HepG2 (cell line): ENCODE measurements around the gene TMEM19. TPM values are rescaled to one million over a fixed set of nuclear protein-coding genes. Genes with fewer than 3 reads are reported as not detected.

Source experiments
- CCDC6 ChIP-seq: sonication (generic); formaldehyde crosslinking; IDR thresholded peaks from 2 replicates; pipeline ENCODE4 v1.8.1; 2022; ENCODE audit warnings: mild to moderate bottlenecking, missing genetic modification reagents, moderate library complexity
- KLF12 ChIP-seq: sonication (generic); formaldehyde crosslinking; IDR thresholded peaks from 2 replicates; pipeline ENCODE4 v1.4.0; 2020; ENCODE audit warnings: missing genetic modification reagents, borderline replicate concordance
- MBNL3 ChIP-seq: fragments of 250-450 bp; sonication (Bioruptor Pico); conservative IDR thresholded peaks from 2 replicates; pipeline ENCODE4 v1.8.0; 2022; ENCODE audit warnings: mild to moderate bottlenecking, inconsistent platforms
- MLLT10 ChIP-seq: sonication (generic); formaldehyde crosslinking; IDR thresholded peaks from 2 replicates; pipeline ENCODE4 v1.4.0; 2020; ENCODE audit warnings: missing genetic modification reagents
- MYC ChIP-seq: sonication (generic); formaldehyde crosslinking; IDR thresholded peaks from 2 replicates; pipeline ENCODE4 v1.9.0; 2021; ENCODE audit warnings: missing genetic modification reagents, borderline replicate concordance
- NFE2L1 ChIP-seq: sonication (generic); formaldehyde crosslinking; IDR thresholded peaks from 2 replicates; pipeline ENCODE4 v1.4.0; 2020; ENCODE audit warnings: missing genetic modification reagents, mild to moderate bottlenecking, borderline replicate concordance
- PITX1 ChIP-seq: sonication (generic); formaldehyde crosslinking; IDR thresholded peaks from 2 replicates; pipeline ENCODE4 v1.5.1; 2020; ENCODE audit warnings: mild to moderate bottlenecking, missing genetic modification reagents
- RARA ChIP-seq: IDR thresholded peaks from 2 replicates; pipeline ENCODE4 v1.6.1; 2016; ENCODE audit warnings: missing genetic modification reagents, missing compliant biosample characterization
- RFXANK ChIP-seq: IDR thresholded peaks from 2 replicates; pipeline ENCODE4 v1.6.1; 2016
- SMARCC2 ChIP-seq: fragments of 450-650 bp; IDR thresholded peaks from 2 replicates; pipeline ENCODE4 v1.6.1; 2017; ENCODE audit warnings: antibody characterized with exemption, mild to moderate bottlenecking
- SP4 ChIP-seq: sonication (generic); formaldehyde crosslinking; IDR thresholded peaks from 2 replicates; pipeline ENCODE4 v1.8.1; 2023; ENCODE audit warnings: mild to moderate bottlenecking, missing genetic modification reagents
- TARDBP ChIP-seq: sonication (generic); formaldehyde crosslinking; IDR thresholded peaks from 2 replicates; pipeline ENCODE4 v1.8.0; 2022; ENCODE audit warnings: mild to moderate bottlenecking, missing genetic modification reagents
- THAP11 ChIP-seq: IDR thresholded peaks from 2 replicates; pipeline ENCODE4 v1.6.1; 2016; ENCODE audit warnings: missing biosample characterization, missing genetic modification reagents
- TMF1 ChIP-seq: sonication (generic); formaldehyde crosslinking; IDR thresholded peaks from 2 replicates; pipeline ENCODE4 v1.8.1; 2022; ENCODE audit warnings: low read depth, missing genetic modification reagents
- ZFYVE20 ChIP-seq: sonication (generic); formaldehyde crosslinking; IDR thresholded peaks from 2 replicates; pipeline ENCODE4 v1.8.0; 2023; ENCODE audit warnings: low read depth, mild to moderate bottlenecking, moderate library complexity, missing genetic modification reagents, borderline replicate concordance
- ZKSCAN8 ChIP-seq: IDR thresholded peaks from 2 replicates; pipeline ENCODE4 v1.6.1; 2016; ENCODE audit warnings: borderline replicate concordance, missing genetic modification reagents, missing compliant biosample characterization
- ZMAT3 ChIP-seq: sonication (generic); formaldehyde crosslinking; conservative IDR thresholded peaks from 2 replicates; pipeline ENCODE4 v1.7.0; 2021; ENCODE audit warnings: missing genetic modification reagents
- ZNF329 ChIP-seq: sonication (generic); formaldehyde crosslinking; IDR thresholded peaks from 2 replicates; pipeline ENCODE4 v1.9.0; 2021; ENCODE audit warnings: low read depth, mild to moderate bottlenecking, missing genetic modification reagents
- ZNF343 ChIP-seq: sonication (generic); formaldehyde crosslinking; IDR thresholded peaks from 2 replicates; pipeline ENCODE4 v1.4.0; 2020; ENCODE audit warnings: mild to moderate bottlenecking, missing genetic modification reagents
- ZNF382 ChIP-seq: sonication (generic); formaldehyde crosslinking; IDR thresholded peaks from 2 replicates; pipeline ENCODE4 v1.5.0; 2020; ENCODE audit warnings: missing genetic modification reagents, mild to moderate bottlenecking, borderline replicate concordance
- ZNF501 ChIP-seq: sonication (generic); formaldehyde crosslinking; IDR thresholded peaks from 2 replicates; pipeline ENCODE4 v1.5.1; 2020; ENCODE audit warnings: mild to moderate bottlenecking, moderate library complexity, missing genetic modification reagents
- ZNF564 ChIP-seq: sonication (generic); formaldehyde crosslinking; IDR thresholded peaks from 2 replicates; pipeline ENCODE4 v1.8.1; 2023; ENCODE audit warnings: mild to moderate bottlenecking, missing genetic modification reagents
- polyA plus RNA-seq, 8 experiments: library from polyadenylated mRNA; depleted of rRNA in 3 of 8; stranded (reverse) in 7 of 8; unstranded in 1 of 8; fragments of >200 nt; fragmentation: Illumina TruSeq in 4 of 8; extraction: Trizol in 4 of 8; gene quantifications; 2 replicates each; pipeline versions ENCODE4 v1.2.1 to v1.2.3, GENCODE V29; 2011 to 2016; ENCODE audit warnings: low read depth in 4 of 8, missing spikeins in 1 of 8, mixed read lengths in 1 of 8; ENCODE audit not compliant: insufficient read depth in 1 of 8
- total RNA-seq, 5 experiments: library from RNA; depleted of rRNA; stranded (reverse); fragments of >200 nt; fragmentation: Illumina TruSeq; extraction: Trizol; gene quantifications; 2 replicates each; pipeline ENCODE4 v1.2.3, GENCODE V29; 2016; ENCODE audit warnings: low read depth in 1 of 5
- TF ChIP-seq, protein P1 (sequence below): sonication (generic); formaldehyde crosslinking; IDR thresholded peaks from 2 replicates; pipeline ENCODE4 v1.5.0; 2020; ENCODE audit warnings: missing genetic modification reagents
- TF ChIP-seq, protein P2 (sequence below): sonication (generic); formaldehyde crosslinking; conservative IDR thresholded peaks from 2 replicates; pipeline ENCODE4 v1.4.0; 2020; ENCODE audit warnings: mild to moderate bottlenecking, missing genetic modification reagents, moderate library complexity
- TF ChIP-seq, protein P3 (sequence below): sonication (generic); formaldehyde crosslinking; IDR thresholded peaks from 2 replicates; pipeline ENCODE4 v1.5.1; 2020; ENCODE audit warnings: missing genetic modification reagents, mild to moderate bottlenecking, borderline replicate concordance

Gene TMEM19
- total and polyA plus RNA-seq, 2 of the 13 experiments (the other 11 are each of a cell fraction or from before 2014, with no cell fraction given) = 16.9 to 22.5 TPM

DNA sequence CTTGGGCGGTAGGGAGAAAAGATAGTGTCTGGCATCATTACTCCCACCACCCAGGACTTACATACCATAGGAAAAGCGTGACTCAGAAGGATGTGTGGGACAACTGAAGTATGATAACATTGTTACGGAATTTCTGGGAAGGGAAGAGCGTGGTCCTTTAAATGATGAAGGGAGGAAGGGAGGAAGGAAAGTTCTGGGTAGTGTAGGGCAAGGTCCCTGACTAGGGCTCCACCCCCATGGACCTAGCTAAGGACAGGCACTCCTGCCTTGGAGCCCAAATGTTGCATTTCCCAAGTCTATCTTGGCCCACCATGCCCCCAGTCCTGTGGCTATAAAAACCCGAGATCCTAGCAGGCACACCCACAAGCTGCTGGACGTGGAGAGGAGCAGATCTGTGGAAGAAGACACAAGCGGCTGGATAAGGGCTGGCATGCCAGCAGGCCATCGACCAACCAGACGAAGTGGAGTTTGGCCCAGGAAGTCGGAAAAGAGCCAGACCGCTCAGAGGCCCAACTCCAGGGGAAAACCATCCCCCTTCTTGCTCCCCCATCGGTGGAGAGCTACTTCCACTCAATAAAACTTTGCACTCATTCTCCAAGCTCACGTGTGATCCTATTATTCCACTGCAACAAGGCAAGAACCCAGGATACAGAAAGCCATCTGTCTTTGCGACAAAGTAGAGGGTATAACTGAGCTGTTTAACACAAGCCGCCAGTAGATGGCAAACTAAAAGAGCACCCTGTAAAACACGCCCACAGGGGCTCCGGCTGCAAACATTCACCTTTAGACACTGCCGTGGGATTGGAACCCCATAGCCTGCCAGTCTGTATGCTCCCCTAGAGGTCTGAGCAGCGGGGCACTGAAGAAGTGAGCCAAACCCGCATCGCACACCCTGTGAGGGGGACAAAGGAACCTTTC, 45.8 kb downstream of the TMEM19 start (continued):
- TF ChIP-seq MYC (CRISPR knock-in tag) = no peak
- no peak for TF ChIP-seq RFXANK (CRISPR knock-in tag)
- TF ChIP-seq ZMAT3 (CRISPR knock-in tag) = no peak; the same call in 1 of the 2 replicates
- TF ChIP-seq, protein P1, sequence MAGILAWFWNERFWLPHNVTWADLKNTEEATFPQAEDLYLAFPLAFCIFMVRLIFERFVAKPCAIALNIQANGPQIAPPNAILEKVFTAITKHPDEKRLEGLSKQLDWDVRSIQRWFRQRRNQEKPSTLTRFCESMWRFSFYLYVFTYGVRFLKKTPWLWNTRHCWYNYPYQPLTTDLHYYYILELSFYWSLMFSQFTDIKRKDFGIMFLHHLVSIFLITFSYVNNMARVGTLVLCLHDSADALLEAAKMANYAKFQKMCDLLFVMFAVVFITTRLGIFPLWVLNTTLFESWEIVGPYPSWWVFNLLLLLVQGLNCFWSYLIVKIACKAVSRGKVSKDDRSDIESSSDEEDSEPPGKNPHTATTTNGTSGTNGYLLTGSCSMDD (CRISPR knock-in tag) = no peak
- TF ChIP-seq CCDC6 (CRISPR knock-in tag) = no peak
- 0 out of 2 replicates have a peak, but pooled peaks have one; percentile 21 for TF ChIP-seq TMF1
- TF ChIP-seq ZNF329 (CRISPR knock-in tag) = no peak
- TF ChIP-seq, protein P2, sequence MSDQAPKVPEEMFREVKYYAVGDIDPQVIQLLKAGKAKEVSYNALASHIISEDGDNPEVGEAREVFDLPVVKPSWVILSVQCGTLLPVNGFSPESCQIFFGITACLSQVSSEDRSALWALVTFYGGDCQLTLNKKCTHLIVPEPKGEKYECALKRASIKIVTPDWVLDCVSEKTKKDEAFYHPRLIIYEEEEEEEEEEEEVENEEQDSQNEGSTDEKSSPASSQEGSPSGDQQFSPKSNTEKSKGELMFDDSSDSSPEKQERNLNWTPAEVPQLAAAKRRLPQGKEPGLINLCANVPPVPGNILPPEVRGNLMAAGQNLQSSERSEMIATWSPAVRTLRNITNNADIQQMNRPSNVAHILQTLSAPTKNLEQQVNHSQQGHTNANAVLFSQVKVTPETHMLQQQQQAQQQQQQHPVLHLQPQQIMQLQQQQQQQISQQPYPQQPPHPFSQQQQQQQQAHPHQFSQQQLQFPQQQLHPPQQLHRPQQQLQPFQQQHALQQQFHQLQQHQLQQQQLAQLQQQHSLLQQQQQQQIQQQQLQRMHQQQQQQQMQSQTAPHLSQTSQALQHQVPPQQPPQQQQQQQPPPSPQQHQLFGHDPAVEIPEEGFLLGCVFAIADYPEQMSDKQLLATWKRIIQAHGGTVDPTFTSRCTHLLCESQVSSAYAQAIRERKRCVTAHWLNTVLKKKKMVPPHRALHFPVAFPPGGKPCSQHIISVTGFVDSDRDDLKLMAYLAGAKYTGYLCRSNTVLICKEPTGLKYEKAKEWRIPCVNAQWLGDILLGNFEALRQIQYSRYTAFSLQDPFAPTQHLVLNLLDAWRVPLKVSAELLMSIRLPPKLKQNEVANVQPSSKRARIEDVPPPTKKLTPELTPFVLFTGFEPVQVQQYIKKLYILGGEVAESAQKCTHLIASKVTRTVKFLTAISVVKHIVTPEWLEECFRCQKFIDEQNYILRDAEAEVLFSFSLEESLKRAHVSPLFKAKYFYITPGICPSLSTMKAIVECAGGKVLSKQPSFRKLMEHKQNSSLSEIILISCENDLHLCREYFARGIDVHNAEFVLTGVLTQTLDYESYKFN = peak; percentile 70
- TF ChIP-seq, protein P3, sequence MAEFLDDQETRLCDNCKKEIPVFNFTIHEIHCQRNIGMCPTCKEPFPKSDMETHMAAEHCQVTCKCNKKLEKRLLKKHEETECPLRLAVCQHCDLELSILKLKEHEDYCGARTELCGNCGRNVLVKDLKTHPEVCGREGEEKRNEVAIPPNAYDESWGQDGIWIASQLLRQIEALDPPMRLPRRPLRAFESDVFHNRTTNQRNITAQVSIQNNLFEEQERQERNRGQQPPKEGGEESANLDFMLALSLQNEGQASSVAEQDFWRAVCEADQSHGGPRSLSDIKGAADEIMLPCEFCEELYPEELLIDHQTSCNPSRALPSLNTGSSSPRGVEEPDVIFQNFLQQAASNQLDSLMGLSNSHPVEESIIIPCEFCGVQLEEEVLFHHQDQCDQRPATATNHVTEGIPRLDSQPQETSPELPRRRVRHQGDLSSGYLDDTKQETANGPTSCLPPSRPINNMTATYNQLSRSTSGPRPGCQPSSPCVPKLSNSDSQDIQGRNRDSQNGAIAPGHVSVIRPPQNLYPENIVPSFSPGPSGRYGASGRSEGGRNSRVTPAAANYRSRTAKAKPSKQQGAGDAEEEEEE (CRISPR knock-in tag) = no peak
- TF ChIP-seq RARA (CRISPR knock-in tag) = no peak
- TF ChIP-seq ZNF382 = no peak
- TF ChIP-seq ZNF343 (CRISPR knock-in tag) = no peak
- TF ChIP-seq THAP11 (CRISPR knock-in tag) = no peak
- 0 out of 2 replicates have a peak, but pooled peaks have one; percentile 15 for TF ChIP-seq TARDBP (CRISPR knock-in tag)
- TF ChIP-seq ZNF501 = peak; percentile 82; the same call in 1 of the 2 replicates
- TF ChIP-seq PITX1 = peak; percentile 14; the same call in 1 of the 2 replicates
- TF ChIP-seq MBNL3 (CRISPR knock-in tag) = no peak
- TF ChIP-seq MLLT10 (CRISPR knock-in tag) = no peak
- TF ChIP-seq NFE2L1 = no peak
- TF ChIP-seq ZKSCAN8 (CRISPR knock-in tag) = no peak
- no peak for TF ChIP-seq ZFYVE20 (CRISPR knock-in tag)
- TF ChIP-seq ZNF564 (CRISPR knock-in tag) = no peak
- TF ChIP-seq SP4 (CRISPR knock-in tag) = peak; percentile 17; the same call in 1 of the 2 replicates
- TF ChIP-seq KLF12 (CRISPR knock-in tag) = no peak
- no peak for TF ChIP-seq SMARCC2
